Measurements from ENCODE around the gene CD101. TPM values are rescaled to one million over a fixed set of nuclear protein-coding genes. Genes with fewer than 3 reads are reported as not detected.

CD101 gene
- total RNA-seq, 6 donors from 2014 or later: 3.1 to 50.2 (median 11.7) TPM

DNA sequence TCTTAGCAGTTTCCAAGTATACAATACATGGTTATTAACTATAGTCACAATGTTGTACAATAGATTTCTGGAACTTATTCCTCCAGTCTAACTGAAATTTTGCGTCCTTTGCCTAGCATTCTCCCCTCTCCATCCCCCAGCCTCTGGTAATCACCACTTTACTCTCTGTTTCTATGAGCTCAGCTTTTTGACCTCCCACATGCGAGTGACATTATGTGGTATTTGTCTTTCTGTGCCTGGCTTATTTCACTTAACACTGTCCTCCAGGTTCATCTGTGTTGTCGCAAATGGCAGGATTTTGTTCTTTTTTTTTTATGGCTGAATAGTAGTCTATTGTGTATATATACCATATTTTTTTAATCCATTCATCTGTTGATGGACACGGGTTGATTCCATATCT, 43.9 kb upstream of the CD101 start:
- no peak overlapping the region for H3K4me3 ChIP-seq
- no peaks in the 10 kb centered on the region for H3K36me3 ChIP-seq
- no peaks in the 10 kb centered on the region for H3K9me3 ChIP-seq
- no peaks in the 10 kb centered on the region for H3K27me3 ChIP-seq
- WGBS, 2 donors: 88 to 93% methylated on average over 4 of the region's 4 CpGs
- no peak for DNase-seq
- H3K4me1 ChIP-seq: peaks cover 0 to 4% (median 2%) of the 10 kb centered on the region in 4 donors
- no peak for ATAC-seq (ENCODE audit: low FRiP score in 2 of 2)
- no peak overlapping the region for H3K27ac ChIP-seq
- TF ChIP-seq, protein P1, sequence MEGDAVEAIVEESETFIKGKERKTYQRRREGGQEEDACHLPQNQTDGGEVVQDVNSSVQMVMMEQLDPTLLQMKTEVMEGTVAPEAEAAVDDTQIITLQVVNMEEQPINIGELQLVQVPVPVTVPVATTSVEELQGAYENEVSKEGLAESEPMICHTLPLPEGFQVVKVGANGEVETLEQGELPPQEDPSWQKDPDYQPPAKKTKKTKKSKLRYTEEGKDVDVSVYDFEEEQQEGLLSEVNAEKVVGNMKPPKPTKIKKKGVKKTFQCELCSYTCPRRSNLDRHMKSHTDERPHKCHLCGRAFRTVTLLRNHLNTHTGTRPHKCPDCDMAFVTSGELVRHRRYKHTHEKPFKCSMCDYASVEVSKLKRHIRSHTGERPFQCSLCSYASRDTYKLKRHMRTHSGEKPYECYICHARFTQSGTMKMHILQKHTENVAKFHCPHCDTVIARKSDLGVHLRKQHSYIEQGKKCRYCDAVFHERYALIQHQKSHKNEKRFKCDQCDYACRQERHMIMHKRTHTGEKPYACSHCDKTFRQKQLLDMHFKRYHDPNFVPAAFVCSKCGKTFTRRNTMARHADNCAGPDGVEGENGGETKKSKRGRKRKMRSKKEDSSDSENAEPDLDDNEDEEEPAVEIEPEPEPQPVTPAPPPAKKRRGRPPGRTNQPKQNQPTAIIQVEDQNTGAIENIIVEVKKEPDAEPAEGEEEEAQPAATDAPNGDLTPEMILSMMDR (IDR thresholded peaks at IDR 0.05): no peak
- TF ChIP-seq POLR2AphosphoS5 (IDR thresholded peaks at IDR 0.05) (no peak), POLR2A (IDR thresholded peaks at IDR 0.05) (no peak), EP300 (IDR thresholded peaks at IDR 0.05) (no peak)

DNA sequence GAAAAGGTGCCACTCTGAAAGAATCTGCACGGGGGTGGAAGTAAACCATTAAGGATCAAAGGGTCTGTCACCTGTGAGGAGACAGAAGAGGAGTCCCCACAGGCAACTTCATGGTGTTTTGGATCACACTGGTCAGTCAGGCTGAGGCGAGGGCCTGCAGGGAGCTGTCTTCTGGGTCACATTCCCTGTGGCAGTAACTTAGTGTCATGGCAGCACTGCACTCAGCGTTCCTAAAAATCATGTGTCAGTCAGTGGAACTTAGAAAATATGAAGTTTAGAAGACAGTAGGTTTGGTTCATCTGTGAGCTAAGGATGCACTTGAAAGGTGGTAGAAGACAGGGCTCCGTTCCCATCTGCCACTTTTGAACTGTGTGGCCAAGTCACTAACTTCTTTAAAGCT, 43.5 kb upstream of the CD101 start:
- TF ChIP-seq EP300 (IDR thresholded peaks at IDR 0.05) (no peak), POLR2A (IDR thresholded peaks at IDR 0.05) (no peak), POLR2AphosphoS5 (IDR thresholded peaks at IDR 0.05) (no peak)
- TF ChIP-seq, protein P1 (IDR thresholded peaks at IDR 0.05): no peak
- Histone ChIP-seq H3K4me1 (peaks cover 0 to 9% (median 4%) of the 10 kb centered on the region in 4 donors), H3K36me3 (no peaks in the 10 kb centered on the region), H3K9me3 (no peaks in the 10 kb centered on the region), H3K4me3 (no peak overlapping the region), H3K27me3 (no peaks in the 10 kb centered on the region), H3K27ac (no peak overlapping the region)
- DNase-seq (no peak), ATAC-seq (ENCODE audit: low FRiP score in 2 of 2) (no peak)
- WGBS, 2 donors: 82 to 89% methylated on average over 4 of the region's 4 CpGs

DNA sequence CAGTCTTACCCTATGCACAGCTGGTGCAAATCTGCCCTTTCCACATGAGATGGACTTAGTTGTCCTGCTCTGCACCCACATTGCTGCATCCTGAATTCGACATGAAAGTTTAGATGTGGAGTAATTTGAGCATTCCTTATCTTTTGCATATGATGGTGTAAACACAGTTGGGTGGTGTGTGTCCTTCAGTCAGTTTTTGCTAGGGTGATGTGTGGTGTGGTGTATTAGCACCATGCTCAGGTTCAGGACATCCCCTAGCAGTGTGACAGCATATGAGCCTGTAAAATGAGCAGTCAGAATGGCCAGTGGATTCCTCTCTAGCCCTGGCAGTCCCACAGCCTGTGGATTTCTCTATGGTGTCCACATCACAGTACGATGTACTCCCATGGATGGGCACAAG, 42.6 kb upstream of the CD101 start:
- no peaks in the 10 kb centered on the region for H3K9me3 ChIP-seq
- ATAC-seq (ENCODE audit: low FRiP score in 2 of 2): no peak
- DNase-seq: no peak
- peaks cover 0 to 12% (median 5%) of the 10 kb centered on the region in 4 donors for H3K4me1 ChIP-seq
- TF ChIP-seq POLR2AphosphoS5 (IDR thresholded peaks at IDR 0.05) (no peak), POLR2A (IDR thresholded peaks at IDR 0.05) (no peak), EP300 (IDR thresholded peaks at IDR 0.05) (no peak)
- TF ChIP-seq, protein P1 (IDR thresholded peaks at IDR 0.05): no peak
- 67 to 94% methylated on average over 2 of the region's 2 CpGs for WGBS, 2 donors
- H3K27me3 ChIP-seq: no peaks in the 10 kb centered on the region
- no peak overlapping the region for H3K4me3 ChIP-seq
- no peak overlapping the region for H3K27ac ChIP-seq
- H3K36me3 ChIP-seq: no peaks in the 10 kb centered on the region

DNA sequence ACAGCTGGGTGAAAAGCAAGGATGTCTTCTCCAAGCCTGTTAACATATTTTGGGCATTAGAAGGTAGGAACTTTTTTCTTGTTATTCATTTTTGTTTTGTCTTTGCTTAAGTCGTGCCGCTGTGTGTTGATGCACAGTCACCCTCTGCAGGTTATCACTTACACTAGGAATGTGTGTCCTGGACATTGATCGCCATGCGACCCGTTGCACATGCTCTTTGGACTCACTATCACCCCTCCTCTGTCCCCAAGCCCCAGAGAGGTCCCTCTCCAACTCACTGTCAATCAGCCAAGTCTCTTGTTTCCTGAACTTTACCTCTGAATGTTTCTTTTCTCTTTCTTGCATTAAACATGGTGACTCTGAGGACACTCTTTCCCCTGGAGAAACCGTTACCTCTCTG, 40.0 kb upstream of the CD101 start:
- H3K36me3 ChIP-seq: no peaks in the 10 kb centered on the region
- H3K27ac ChIP-seq: no peak overlapping the region
- 96% methylated on average over 6 of the region's 6 CpGs for WGBS, 2 donors
- no peak for TF ChIP-seq POLR2A (IDR thresholded peaks at IDR 0.05)
- TF ChIP-seq, protein P1 (IDR thresholded peaks at IDR 0.05): no peak
- no peak for TF ChIP-seq EP300 (IDR thresholded peaks at IDR 0.05)
- TF ChIP-seq POLR2AphosphoS5 (IDR thresholded peaks at IDR 0.05): no peak
- no peak overlapping the region for H3K4me3 ChIP-seq
- no peaks in the 10 kb centered on the region for H3K27me3 ChIP-seq
- no peaks in the 10 kb centered on the region for H3K9me3 ChIP-seq
- DNase-seq (no peak), ATAC-seq (ENCODE audit: low FRiP score in 2 of 2) (no peak)
- H3K4me1 ChIP-seq: peaks cover 0 to 12% (median 5%) of the 10 kb centered on the region in 4 donors

DNA sequence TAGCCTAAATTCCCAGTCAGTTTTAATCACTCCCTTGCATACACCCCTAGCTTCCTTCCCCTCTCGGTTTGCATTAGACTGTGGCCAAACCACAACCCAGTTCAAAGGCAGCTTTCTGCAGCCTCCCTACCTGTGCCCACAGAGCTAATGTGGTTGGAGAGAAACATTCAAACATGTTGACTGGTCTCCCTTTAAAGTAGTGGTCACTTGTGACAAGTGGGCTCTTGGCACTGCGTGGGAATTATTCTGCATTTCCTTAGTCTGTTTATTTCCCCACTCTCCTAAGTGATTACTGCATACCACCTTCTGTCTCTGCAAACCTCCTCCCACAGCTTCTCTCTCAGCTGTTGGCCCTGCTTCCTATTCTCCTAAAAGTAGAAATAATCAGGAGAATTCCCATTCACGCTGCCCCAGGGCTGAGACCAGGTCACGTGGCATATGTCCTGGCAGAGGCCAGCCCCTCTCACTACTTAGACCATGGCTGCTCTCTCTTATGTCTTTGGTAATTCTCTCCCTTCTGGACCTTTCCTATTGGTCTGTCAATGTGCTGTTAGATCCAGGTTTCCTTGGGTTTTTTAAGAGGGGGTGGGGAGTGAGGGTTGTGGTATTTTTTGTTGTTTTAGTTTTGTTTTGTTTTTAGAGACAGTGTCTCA, 38.4 kb upstream of the CD101 start:
- Histone ChIP-seq H3K27me3 (no peaks in the 10 kb centered on the region), H3K36me3 (no peaks in the 10 kb centered on the region), H3K4me3 (no peak overlapping the region), H3K27ac (no peak overlapping the region), H3K4me1 (peaks cover 0 to 12% (median 5%) of the 10 kb centered on the region in 4 donors), H3K9me3 (no peaks in the 10 kb centered on the region)
- peak; percentile 36 to 57 for ATAC-seq (ENCODE audit: low FRiP score in 2 of 2)
- TF ChIP-seq, protein P1 (IDR thresholded peaks at IDR 0.05): no peak
- TF ChIP-seq POLR2AphosphoS5 (IDR thresholded peaks at IDR 0.05) (no peak), POLR2A (IDR thresholded peaks at IDR 0.05) (no peak), EP300 (IDR thresholded peaks at IDR 0.05) (no peak)
- no peak for DNase-seq
- WGBS, 2 donors: 27 to 57% methylated on average over 4 of the region's 4 CpGs
